ENCODE data around the gene MUC21.
"Not testable (repeated sequence)": the region's sequence is repeated elsewhere in the genome, so short reads cannot be mapped to it uniquely, and the experiment has no call there.

MUC21 gene

DNA sequence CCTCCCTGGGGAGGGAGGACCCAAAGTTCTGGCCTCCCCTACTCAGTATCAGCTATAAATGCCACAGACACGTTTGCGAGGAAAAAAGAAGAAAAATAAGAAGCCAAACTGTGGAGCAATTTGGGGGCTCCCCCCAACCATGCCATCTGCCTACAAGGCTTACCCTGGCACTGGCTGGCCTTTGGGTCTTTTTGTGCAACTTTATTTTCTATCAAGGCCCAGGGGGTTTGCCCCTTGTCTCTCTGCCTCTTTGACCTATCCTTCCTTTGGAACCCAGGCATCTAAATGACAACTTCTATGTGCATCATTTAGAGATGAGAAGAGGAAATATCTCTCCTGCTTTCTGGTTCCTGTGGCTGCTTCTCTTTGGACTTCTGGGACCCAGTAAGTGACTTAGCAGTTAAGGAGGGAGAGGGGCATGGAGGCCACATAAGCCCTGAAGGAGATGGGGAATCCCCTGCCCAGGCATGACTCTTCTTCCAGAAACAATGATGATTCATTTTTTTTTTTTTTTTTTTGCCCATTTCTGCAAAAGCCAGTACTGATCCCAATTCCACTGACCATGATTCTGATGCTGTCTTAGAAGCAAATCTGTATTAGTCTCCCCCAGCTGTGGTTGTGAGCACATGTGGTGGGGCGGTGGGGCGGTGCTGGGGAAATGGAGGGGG lies 27.0 kb downstream of the MUC21 start, which contains the start of gene MUC22:
Gene MUC22, plus strand, starts transcription at position 82 of the 668 bp plus-strand sequence. Its CDS starts 233 bp downstream, at position 315.
- DNase-seq, result no peak

DNA sequence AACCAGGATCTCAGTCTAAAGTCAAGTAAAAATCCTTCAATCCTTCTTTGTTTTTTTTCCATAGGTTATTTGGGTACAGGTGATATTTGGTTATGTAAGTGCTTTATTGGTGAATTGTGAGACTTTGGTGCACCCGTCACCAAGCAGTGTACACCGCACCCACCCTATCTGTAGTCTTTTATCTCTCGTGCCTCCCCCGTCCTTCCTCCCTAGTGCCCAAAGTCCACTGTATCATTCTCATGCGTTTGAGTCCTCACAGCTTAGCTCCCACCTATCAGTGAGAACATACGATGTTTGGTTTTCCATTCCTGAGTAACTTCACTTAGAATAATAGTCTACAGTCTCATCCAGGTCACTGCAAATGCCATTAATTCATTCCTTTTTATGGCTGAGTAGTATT lies 27.6 kb downstream of the MUC21 start:
- DNase-seq, result no peak

DNA sequence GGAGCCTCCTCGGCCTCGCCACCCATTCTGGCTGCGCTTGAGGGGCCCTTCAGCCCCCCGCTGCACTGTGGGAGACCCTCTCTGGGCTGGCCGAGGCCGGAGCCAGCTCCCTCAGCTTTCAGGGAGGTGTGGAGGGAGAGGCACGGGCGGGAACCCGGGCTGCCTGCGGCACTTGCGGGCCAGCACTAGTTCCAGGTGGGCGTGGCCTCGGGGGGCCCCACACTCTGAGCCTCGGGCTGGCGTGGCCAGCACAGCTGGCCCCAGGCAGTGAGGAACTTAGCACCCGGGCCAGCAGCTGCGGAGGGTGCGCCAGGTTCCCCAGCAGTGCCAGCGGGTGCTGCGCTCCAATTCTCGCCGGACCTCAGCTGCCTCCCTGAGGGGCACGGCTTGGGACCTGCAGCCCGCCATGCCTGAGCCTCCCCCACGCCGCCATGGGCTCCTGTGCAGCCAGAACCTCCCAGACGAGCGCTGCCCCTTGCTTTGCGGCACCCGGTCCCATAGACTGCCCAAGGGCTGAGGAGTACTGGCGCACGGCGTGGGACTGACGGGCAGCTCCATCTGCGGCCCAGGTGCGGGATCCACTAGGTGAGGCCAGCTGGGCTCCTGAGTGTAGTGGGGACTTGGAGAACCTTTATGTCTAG lies 33.3 kb downstream of the MUC21 start:
- DNase-seq, result no peak

DNA sequence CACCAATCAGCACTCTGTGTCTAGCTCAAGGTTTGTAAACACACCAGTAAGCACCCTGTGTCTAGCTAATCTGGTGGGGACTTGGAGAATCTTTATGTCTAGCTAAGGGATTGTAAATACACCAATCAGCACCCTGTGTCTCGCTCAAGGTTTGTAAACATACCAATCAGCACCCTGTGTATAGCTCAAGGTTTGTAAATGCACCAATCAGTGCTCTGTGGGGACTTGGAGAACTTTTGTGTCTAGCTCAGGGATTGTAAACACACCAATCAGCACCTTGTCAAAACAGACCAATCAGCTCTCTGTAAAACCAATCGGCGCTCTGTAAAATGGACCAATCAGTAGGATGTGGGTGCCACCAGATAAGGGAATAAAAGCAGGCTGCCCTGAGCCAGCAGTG lies 33.9 kb downstream of the MUC21 start:
- not testable (repeated sequence) for DNase-seq

DNA sequence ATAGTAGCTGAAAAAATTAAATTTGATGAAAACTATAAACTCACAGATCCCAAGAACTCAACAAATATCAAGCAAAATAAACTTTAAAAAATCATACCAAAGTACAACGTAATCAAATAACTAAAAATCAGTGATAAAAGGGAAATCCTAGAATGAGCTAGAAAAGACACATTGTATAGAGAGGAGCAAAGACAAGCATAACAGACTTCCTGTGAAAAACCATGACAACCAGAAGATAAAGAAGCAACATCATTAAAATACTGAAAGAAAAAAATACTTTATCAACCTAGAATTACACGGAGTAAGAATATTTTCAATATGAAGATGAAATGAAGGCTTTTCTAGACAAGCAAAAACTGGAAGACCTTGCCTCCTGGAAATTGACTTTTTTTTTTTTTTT lies 36.5 kb downstream of the MUC21 start:
- DNase-seq, result no peak

DNA sequence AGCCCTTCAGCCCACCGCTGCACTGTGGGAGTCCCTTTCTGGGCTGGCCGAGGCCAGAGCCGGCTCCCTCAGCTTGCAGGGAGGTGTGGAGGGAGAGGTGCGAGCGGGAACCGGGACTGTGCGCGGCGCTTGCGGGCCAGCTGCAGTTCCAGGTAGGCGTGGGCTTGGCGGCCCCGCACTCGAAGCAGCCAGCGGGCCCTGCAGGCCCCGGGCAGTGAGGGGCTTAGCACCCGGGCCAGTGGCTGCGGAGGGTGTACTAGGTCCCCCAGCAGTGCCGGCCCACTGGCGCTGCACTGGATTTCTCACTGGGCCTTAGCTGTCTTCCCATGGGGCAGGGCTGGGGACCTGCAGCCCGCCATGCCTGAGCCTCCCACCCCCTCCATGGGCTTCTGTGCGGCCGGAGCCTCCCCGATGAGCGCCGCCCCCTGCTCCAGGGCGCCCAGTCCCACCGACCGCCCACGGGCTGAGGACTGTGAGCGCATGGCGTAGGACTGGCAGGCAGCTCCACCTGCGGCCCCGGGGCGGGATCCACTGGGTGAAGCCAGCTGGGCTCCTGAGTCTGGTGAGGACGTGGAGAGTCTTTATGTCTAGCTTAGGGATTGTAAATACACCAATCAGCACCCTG lies 37.2 kb downstream of the MUC21 start:
- not testable (repeated sequence) for DNase-seq

DNA sequence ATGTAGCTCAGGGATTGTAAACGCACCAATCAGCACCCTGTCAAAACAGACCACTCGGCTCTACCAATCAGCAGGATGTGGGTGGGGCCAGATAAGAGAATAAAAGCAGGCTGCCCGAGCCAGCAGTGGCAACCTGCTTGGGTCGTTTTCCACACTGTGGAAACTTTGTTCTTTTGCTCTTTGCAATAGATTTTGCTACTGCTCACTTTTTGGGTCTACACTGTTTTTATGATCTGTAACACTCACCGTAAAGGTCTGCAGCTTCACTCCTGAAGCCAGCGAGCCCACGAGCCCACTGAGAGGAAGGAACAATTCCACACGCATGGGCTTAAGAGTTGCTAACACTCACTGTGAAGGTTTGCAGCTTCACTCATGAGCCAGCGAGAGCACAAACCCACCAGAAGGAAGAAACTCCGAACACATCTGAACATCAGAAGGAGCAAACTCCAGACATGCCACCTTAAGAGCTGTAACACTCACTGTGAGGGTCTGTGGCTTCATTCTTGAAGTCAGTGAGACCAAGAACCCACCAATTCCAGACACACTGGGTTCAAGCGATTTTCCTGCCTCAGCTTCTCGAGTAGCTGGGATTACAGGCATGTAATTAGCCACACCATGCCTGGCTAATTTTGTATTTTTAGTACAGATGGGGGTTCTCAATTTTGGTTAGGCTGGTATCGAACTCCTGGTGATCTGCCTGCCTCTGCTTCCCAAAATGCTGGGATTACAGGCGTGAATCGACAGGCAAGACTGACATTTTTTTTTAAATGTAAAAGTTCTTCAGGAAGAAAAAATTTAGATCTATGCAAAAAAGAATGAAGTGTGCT lies 38.4 kb downstream of the MUC21 start:
- DNase-seq, result not testable (repeated sequence)

DNA sequence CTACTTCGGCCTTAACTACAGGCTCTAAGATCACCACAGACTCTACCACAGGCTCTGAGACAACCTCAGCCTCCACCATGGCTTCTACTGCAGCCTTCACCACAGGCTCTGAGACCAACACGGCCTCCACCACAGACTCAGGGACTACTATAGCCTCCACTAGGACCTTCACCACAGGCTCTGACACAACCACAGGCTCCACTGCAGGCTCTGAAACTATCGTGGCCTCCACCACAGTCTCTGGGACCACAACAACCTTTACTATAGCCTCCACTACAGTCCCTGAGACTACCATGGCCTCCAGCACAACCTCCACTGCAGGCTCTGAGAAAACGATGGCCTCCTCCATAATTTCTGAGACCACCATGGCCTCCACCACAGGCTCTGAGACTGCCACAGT lies 42.1 kb downstream of the MUC21 start:
- DNase-seq, result no peak

DNA sequence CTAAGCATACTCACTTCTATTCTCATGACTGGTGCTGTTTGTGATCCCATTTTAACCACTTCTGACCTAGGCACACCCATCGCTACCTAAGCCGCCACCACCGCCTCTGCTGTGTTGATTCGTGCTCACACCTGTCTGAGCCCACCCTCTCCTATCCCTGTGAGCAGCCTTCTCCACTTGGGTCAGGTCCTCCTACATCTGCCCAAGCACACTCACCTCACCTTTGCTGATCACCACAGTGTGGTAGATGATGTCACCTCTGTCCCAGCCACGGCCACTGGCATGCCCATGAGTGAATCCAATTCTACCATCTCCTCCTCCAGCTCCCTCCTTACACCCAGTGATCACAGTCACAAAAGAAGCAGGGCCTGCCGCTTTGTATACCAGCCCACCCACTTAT lies 47.6 kb downstream of the MUC21 start:
- DNase-seq, result no peak

DNA sequence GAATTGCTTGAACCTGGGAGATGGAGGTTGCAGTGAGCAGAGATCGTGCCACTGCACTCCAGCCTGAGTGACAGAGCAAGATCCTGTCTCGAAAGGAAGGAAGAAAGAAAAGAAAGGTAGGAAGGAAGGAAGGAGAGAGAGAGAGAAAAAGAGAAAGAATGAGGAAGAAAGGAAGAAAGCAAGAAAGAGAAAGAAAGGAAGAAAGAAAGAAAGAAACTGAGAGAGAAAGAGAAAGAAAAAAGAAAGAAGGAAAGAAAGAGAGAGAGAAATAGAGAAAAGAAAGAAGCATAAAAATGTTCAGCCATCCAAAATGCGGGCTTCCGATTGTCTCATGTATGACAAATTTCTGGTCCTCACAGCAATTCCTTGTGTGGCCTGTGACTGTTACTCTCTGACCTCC lies 49.6 kb downstream of the MUC21 start:
- DNase-seq, result no peak

DNA sequence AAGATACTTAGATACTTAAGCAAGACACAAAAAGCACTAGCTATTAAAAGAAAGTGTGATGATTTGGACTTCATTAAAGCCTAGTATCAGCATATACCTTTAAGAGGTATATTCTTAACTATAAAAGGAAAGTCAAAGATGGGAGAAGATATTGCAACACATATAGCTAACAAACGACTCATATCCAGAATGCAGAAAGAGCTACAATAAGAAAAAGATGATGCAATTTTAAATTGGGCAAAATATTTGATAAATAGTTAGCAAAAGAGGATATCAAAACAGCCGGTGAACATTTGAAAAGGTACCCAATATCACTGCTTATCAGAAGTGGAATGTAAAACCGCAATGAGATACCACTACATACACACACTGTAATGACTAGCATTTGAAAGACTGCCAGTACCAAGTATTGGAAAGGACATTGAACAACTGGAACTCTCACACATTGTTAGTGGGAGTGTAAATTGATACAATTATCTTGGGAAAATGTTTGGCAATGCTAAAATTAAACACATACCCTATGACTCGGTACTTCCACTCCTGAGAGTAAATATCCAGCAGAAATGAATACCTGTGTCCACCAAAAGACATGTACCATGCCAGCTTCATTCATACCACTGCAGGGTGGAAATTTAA lies 52.5 kb downstream of the MUC21 start:
- DNase-seq, result no peak

DNA sequence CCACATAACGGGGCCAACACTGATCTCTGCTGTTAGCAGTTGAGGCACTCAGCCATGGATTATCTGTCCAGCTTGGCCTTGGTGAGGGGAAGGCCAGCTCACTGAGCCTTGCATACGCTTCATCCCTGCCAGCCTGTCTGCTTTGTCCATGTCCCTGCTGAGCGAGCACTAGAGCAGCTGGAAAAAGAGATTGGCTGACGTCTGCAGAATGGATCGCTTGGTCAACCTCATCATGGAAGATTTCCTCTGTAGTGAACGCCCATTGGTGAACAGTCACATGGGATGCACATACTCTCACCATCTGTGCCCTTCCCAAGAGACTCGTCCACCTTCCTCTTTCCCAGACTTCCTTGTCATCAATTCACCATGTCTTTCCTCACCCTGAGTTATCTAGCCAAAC lies 53.7 kb downstream of the MUC21 start:
- no peak for DNase-seq

DNA sequence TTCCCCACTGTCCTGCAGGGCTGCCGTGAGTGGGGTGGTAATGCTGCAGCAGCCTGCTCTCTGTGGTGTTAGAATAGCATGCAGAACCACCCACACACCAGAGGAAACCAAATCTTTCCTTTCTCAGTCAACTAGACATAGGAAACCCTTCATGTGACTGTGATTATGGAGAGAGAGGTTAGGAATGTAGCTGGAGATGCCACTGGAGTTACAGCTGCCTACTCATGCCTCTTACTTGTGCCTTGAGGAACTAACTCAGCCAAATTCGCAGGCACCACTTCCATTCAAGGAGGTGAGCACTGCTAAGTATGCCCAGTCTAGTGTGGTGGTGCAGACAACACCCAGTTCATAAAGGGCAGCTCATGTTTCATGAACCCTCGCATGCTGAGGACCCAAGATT lies 54.2 kb downstream of the MUC21 start:
- DNase-seq, result no peak

DNA sequence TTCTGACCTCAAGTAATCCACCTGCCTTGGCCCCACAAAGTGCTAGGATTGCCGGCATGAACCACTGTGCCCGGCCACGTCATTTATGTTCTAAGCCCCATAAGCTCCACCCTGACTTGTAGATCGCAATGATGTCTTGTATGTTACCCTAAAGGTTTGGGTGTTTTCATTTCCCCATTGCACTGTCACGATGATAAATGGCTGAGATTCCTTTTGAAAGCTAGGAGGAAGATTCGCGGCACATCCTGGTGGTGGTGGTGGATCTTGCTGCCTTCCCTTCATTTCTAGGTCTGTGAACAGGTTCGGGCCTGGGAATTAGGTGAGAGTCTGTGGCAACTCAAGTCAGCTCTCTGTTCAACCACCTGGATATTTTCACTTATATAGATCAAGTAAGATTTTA lies 55.0 kb downstream of the MUC21 start:
- DNase-seq, result no peak
